H1 (cell line): Measurements from ENCODE around the gene SESN2. TPM values are rescaled to one million over a fixed set of nuclear protein-coding genes. Genes with fewer than 3 reads are reported as not detected.

Experiments used
- ASH2L ChIP-seq: fragments of 200-600, 300-600 bp; sonication (generic); IDR thresholded peaks from one replicate; pipeline ENCODE4 v1.7.1; 2017; ENCODE audit warnings: low read length
- CHD1 ChIP-seq: IDR thresholded peaks from 2 replicates; pipeline ENCODE4 v1.6.1; 2012; ENCODE audit warnings: low read depth, low read length, improper control_type of control experiment
- EGR1 ChIP-seq: IDR thresholded peaks from 2 replicates; pipeline ENCODE4 v1.6.1; 2011; ENCODE audit warnings: low read depth, low read length, borderline replicate concordance
- HDAC6 ChIP-seq: IDR thresholded peaks from one replicate; pipeline ENCODE4 v1.7.1; 2012; ENCODE audit warnings: low read depth, mild to moderate bottlenecking, inconsistent platforms, low read length, moderate library complexity
- KDM5A ChIP-seq: fragments of 200-600 bp; IDR thresholded peaks from 2 replicates; pipeline ENCODE4 v1.7.1; 2012; ENCODE audit warnings: mild to moderate bottlenecking, low read length, inconsistent platforms, mixed read lengths
- NRF1 ChIP-seq: IDR thresholded peaks from 2 replicates; pipeline ENCODE4 v1.6.1; 2011; ENCODE audit warnings: mild to moderate bottlenecking, low read depth, low read length, improper control_type of control experiment
- RBBP5 ChIP-seq: IDR thresholded peaks from 2 replicates; pipeline ENCODE4 v1.7.1; 2012; ENCODE audit warnings: low read depth, mild to moderate bottlenecking, inconsistent platforms, low read length, moderate library complexity, borderline replicate concordance
- SIX5 ChIP-seq: IDR thresholded peaks from 2 replicates; pipeline ENCODE4 v1.6.1; 2011; ENCODE audit warnings: mild to moderate bottlenecking, low read depth, low read length
- SRF ChIP-seq: IDR thresholded peaks from 2 replicates; pipeline ENCODE4 v1.6.1; 2011; ENCODE audit warnings: mild to moderate bottlenecking, low read depth, low read length, moderate library complexity
- TCF12 ChIP-seq: IDR thresholded peaks from 2 replicates; pipeline ENCODE4 v1.6.1; 2011; ENCODE audit warnings: low read depth, mild to moderate bottlenecking, low read length
- polyA plus RNA-seq, 7 experiments: library from polyadenylated mRNA; depleted of rRNA in 3 of 7; stranded (reverse) in 5 of 7; unstranded in 2 of 7; fragments of >200 nt in 5 of 7; fragments of 200-250 nt in 2 of 7; gene quantifications; 1 replicate in 5 of 7; 2 replicates in 1 of 7; 4 replicates in 1 of 7; pipeline versions ENCODE4 v1.2.1 to v1.2.3, GENCODE V29; 2011 to 2013; ENCODE audit warnings: missing spikeins in 2 of 7, mixed read lengths in 2 of 7
- total RNA-seq: library from RNA; stranded (reverse); fragmentation: NEBNext Ultra II Directional; extraction: Animal tissue kit (Norgen Biotek cat#: 25700); gene quantifications from 2 replicates; pipeline ENCODE4 v1.2.1, GENCODE V29; 2021
- TF ChIP-seq, protein P1 (sequence below): fragments of 300-600 bp; sonication (generic); IDR thresholded peaks from 2 replicates; pipeline ENCODE4 v1.7.1; 2012; ENCODE audit warnings: low read length, moderate library complexity, mild to moderate bottlenecking, inconsistent platforms; ENCODE audit not compliant: insufficient replicate concordance

The SESN2 gene
- total and polyA plus RNA-seq, 2 of the 8 experiments (the other 6 are each of a cell fraction or from before 2014, with no cell fraction given) = 25.1 to 33.0 TPM

DNA sequence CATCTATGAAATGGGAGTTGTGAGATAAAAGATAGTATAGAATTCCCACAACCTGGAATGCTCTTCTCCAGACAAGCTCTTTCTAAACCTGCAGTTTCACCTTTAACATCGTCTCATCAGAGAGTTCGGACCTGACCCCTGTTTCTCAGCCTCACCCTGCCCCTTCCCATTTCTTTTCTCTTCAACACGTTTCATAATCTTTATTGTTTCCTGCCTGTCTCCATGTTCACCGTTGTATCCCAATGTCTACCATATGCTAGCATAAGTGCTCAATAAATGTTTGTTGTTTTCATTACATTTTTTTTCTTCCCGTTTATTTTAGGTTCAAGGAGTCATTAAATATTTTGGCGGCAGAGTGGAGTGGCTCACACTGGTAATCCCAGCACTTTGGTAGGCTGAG, 32.4 kb downstream of the SESN2 start (continued):
- TF ChIP-seq, protein P1, sequence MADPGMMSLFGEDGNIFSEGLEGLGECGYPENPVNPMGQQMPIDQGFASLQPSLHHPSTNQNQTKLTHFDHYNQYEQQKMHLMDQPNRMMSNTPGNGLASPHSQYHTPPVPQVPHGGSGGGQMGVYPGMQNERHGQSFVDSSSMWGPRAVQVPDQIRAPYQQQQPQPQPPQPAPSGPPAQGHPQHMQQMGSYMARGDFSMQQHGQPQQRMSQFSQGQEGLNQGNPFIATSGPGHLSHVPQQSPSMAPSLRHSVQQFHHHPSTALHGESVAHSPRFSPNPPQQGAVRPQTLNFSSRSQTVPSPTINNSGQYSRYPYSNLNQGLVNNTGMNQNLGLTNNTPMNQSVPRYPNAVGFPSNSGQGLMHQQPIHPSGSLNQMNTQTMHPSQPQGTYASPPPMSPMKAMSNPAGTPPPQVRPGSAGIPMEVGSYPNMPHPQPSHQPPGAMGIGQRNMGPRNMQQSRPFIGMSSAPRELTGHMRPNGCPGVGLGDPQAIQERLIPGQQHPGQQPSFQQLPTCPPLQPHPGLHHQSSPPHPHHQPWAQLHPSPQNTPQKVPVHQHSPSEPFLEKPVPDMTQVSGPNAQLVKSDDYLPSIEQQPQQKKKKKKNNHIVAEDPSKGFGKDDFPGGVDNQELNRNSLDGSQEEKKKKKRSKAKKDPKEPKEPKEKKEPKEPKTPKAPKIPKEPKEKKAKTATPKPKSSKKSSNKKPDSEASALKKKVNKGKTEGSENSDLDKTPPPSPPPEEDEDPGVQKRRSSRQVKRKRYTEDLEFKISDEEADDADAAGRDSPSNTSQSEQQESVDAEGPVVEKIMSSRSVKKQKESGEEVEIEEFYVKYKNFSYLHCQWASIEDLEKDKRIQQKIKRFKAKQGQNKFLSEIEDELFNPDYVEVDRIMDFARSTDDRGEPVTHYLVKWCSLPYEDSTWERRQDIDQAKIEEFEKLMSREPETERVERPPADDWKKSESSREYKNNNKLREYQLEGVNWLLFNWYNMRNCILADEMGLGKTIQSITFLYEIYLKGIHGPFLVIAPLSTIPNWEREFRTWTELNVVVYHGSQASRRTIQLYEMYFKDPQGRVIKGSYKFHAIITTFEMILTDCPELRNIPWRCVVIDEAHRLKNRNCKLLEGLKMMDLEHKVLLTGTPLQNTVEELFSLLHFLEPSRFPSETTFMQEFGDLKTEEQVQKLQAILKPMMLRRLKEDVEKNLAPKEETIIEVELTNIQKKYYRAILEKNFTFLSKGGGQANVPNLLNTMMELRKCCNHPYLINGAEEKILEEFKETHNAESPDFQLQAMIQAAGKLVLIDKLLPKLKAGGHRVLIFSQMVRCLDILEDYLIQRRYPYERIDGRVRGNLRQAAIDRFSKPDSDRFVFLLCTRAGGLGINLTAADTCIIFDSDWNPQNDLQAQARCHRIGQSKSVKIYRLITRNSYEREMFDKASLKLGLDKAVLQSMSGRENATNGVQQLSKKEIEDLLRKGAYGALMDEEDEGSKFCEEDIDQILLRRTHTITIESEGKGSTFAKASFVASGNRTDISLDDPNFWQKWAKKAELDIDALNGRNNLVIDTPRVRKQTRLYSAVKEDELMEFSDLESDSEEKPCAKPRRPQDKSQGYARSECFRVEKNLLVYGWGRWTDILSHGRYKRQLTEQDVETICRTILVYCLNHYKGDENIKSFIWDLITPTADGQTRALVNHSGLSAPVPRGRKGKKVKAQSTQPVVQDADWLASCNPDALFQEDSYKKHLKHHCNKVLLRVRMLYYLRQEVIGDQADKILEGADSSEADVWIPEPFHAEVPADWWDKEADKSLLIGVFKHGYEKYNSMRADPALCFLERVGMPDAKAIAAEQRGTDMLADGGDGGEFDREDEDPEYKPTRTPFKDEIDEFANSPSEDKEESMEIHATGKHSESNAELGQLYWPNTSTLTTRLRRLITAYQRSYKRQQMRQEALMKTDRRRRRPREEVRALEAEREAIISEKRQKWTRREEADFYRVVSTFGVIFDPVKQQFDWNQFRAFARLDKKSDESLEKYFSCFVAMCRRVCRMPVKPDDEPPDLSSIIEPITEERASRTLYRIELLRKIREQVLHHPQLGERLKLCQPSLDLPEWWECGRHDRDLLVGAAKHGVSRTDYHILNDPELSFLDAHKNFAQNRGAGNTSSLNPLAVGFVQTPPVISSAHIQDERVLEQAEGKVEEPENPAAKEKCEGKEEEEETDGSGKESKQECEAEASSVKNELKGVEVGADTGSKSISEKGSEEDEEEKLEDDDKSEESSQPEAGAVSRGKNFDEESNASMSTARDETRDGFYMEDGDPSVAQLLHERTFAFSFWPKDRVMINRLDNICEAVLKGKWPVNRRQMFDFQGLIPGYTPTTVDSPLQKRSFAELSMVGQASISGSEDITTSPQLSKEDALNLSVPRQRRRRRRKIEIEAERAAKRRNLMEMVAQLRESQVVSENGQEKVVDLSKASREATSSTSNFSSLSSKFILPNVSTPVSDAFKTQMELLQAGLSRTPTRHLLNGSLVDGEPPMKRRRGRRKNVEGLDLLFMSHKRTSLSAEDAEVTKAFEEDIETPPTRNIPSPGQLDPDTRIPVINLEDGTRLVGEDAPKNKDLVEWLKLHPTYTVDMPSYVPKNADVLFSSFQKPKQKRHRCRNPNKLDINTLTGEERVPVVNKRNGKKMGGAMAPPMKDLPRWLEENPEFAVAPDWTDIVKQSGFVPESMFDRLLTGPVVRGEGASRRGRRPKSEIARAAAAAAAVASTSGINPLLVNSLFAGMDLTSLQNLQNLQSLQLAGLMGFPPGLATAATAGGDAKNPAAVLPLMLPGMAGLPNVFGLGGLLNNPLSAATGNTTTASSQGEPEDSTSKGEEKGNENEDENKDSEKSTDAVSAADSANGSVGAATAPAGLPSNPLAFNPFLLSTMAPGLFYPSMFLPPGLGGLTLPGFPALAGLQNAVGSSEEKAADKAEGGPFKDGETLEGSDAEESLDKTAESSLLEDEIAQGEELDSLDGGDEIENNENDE = no peak
- TF ChIP-seq SRF (no peak), NRF1 (no peak), ASH2L (no peak), RBBP5 (no peak), HDAC6 (no peak), EGR1 (no peak), TCF12 (no peak), CHD1 (no peak), KDM5A (no peak), SIX5 (no peak)
- TF ChIP-seq, all 59 proteins: peak for 0
